HT-29 (cell line): ENCODE data around the gene ARNT2. TPM values are rescaled to one million over a fixed set of nuclear protein-coding genes. Genes with fewer than 3 reads are reported as not detected.
"Not testable (repeated sequence)": the region's sequence is repeated elsewhere in the genome, so short reads cannot be mapped to it uniquely, and the experiment has no call there.

Experiments
- DNase-seq: peaks from one replicate; pipeline ENCODE4 v3.0.0-alpha.2; 2015; ENCODE audit warnings: low spot score
- total RNA-seq: library from RNA; depleted of rRNA; stranded (reverse); fragments of >200 nt; shearing (Covaris generic); gene quantifications from 2 replicates; pipeline ENCODE4 v1.2.3, GENCODE V29; 2014

Gene ARNT2
- total RNA-seq, 1 experiment from 2014 or later, result not detected

DNA sequence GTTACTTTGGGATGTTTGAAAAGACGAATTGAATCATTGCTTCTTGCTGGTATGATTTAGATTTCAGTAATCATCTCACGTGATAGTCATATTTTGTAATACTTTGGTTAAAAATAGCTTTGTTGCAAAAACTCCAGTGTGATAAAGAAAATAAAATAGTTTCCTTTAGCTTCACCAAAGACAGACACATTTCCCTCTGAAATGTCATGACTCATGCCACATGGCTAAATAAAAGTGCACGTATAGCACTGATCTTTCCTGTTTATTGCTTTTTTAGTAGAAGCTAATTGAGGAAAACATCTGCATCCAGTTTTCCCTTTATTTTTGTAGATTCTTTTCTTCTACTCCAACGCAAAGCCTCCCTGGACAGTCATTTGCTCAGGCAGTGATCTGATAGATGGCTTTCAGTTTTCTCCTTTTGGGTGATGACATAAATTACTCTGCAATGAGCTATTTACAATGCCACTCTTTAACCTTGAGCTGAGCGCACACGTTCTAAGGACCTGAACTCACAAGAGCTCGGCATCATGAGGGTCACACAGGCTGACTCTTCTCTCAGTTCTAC, 84.9 kb downstream of the ARNT2 start:
- no peak for DNase-seq

DNA sequence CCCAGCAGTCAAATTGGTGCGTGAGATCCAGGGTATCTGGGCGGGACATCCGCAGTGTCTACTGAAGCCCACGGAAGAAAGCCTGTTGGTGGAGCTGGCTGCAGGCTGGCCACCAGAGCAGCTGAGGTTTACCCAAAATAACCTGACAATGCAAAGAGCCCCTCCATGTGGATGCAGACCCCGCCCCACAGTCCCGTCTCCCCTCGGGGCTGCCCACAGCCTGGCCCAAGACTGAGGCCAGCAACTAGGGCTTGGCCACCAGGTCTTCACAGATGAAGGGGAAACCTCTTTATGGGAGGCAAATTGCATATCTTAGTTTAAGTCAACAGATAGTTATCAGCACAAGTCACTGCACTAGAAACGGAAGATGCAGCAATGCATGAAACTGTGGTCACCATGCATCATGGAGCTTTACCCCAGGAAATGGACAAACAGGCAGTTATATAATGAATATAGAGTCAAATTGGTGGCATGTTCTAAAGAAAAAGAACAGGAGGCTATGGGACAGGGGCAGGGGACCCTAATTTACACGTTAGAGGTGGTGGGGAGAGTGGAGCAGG, 86.3 kb downstream of the ARNT2 start:
- no peak for DNase-seq

DNA sequence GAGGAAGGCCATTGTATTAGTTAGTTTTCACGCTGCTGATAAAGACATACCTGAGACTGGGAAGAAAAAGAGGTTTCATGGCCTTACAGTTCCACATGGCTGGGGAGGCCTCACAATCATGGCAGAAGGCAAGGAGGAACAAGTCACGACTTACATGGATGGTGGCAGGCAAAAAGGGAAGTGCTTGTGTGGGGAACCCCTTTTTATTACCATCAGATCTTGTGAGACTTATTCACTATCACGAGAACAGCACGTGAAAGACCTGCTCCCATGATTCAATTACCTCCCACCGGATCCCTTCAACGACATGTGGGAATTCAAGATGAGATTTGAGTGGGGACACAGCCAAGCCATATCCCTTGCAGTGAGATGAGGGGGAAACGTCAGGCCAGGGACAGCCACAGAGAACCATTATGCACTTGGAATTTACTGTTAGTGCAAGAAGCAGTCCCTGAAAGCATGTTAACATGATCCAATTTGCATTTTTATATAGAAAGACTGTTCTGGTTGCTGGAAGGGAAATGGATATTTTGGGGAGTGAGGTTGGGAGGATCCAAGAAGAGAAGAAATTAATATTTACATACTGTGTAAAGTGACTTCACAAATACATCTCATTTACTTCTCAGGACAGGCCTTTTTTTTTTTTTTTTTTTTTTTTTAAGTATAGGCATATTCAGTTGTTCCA, 87.1 kb downstream of the ARNT2 start:
- no peak for DNase-seq

DNA sequence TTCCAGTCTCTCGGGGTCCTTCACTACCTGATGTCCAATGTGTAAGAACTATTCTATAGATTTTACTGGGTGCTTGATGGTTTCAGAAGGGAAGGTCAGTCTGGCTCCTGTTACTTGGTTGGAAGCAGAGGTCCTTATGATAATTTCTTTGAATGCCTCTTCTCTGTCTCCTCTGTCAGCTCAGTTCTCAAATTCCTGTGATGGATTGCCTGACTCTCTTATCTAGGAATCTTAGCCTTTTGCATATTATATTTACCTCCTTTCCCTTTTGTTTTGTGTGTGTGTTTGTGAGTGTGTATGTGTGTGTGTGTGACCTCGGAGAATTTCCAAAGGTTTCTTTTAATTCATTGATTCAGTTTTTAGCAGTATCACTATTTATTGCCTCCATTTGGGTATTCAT, 88.2 kb downstream of the ARNT2 start:
- no peak for DNase-seq

DNA sequence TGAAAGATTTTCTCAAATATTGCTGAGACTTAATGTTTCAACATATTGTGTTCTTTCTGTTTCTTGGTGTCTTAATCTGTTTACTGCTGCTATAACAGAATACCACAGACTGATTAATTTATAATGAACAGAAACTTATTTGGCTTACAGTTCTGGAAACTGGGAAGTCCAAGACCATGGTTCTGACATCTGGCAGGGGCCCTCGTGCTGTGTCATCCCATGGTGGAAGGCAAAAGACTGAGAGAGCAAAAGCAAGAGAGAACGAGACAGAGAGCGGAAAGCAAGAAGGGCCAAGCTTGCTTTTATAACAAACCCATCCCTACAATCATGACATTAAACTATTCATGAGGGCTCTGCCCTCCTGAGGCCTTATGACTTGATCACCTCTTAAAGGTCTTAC, 88.7 kb downstream of the ARNT2 start:
- DNase-seq, result no peak

DNA sequence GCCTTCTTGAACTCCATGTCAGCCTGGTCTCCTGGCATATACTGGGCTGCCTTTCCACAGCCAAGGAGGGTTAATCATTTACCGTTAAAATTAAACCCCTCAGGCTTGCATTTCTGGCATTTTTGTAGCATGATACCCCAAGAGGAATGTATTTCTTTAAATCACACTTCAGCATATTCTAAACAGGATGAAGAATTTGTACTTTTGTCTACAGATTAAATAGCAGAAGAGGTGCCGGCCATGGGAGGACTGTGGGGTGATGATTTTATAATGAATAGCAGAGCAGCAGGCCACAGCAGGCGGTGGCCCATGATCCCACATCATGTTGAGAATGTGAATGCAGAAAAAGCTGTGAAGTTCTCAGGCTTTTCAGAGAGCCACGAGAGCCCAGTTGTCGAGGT, 90.2 kb downstream of the ARNT2 start:
- DNase-seq, result no peak

DNA sequence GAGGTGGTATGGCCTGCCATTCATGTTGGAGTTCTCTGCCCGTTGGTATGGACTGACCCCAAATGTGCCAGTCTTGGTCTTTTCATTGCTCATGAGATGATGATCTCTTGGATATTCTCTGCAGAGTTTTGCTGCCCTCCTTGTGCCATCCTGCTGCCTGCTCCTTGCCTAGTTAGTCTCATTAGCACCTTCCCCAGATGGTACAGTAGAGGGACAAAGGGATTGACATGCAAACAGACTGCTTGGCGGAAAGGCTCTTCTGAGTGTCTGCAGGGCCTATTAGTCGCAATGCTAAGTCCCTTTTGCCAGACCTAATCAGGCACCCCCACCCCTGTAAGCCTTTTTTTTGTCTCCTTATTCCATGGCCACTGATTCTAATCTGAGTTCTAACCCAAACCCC, 90.6 kb downstream of the ARNT2 start:
- DNase-seq, result no peak

DNA sequence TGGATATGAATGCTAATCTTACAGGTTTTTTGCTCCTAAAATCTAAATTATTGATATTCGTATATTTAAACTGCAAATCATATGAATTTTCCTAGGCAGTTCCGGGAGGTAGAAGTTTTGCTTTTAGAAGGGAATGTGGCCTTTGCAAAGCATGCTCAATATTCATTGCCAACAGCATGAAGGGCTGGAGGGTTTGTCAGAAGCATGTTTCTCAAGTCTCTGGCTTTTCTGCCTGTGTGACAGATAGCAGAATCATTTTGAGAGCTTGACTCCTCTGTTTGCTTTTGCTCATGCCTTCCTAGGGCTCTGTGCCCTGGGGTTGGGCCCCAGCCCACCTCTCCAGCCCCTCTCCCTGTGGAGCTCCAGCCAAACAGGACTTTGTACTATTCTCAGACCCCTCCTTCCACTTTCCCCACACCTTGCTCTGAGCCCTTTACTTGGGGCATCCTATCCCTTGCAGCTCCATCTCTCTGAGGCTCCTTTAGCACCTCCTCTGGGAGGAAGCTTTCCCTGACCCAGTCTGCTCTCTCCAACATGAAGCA, 91.3 kb downstream of the ARNT2 start:
- DNase-seq, result no peak

DNA sequence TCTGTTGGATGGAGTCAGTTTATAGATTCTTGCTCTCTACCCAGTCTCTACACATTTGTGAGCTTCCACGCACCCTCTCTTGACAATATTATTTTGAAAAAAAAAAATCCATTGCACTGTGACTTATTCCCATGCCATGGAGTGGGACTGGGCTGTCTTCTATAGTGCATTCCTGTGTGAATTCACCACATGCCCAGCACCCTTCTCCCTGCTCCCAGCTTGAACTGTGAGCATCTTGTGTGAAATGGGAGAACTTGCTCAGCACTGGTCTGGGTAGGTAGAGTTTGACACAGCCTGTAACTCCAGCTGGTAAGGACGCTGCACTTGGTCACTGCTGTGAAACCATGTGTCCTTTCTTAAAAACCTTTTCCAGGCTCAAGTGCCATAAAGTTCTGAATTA, 91.9 kb downstream of the ARNT2 start:
- DNase-seq, result no peak

DNA sequence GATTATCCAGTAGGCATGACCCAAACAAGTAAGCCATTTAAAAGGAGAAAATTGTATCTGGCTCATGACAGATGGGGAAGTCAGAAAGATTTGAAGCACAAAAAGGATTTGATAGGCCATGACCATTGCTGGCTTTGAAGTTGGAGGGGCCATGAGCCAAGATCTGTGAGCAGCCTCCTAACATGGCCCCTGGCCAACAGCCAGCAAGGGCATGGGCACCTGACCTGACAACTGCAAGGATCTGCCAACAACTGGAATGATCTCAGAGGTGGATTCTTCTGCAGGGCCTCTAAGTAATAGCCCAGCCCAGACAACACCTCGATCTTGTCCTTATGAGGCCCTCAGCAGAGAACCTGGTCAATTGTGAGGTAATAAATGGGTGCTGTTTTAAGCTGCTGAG, 93.0 kb downstream of the ARNT2 start:
- DNase-seq, result no peak

DNA sequence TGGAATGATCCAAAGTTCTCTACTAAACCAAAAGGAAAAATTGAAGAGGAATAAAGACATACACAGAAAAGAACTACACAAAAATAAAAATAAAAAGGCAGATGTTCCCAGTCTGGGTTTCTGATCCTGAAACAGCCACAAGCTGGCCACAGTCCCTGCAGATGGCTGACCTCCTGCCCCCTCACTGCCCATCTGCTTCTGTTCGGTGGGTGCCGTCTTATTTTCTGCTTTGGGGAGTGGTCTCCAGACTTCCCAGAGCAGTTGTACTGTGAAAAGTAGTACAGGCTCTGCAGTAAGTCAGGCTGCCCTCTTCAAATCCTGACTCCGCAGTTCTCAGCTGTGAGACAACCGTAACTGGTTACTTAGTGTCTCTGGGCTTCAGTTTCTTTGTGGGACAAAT, 94.5 kb downstream of the ARNT2 start:
- no peak for DNase-seq

DNA sequence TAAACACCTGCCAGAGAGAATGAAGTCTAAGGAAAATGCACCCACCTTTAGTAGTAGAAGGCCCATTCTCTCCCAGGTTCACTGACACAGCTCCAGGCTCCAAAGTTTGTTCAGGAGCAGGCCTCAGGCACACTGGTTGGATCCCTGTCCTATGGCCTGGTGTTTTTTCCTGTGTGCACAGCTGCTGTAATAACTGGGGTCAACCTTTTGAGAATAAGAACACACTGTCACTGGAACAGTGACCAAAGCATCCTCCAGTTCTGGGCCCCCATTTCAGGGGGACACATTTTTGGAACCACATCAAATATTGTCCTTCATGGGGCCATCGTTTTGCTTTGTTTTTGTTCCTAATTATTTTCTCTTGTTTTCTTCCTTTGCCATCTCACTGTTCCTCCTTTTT, 95.8 kb downstream of the ARNT2 start:
- no peak for DNase-seq

DNA sequence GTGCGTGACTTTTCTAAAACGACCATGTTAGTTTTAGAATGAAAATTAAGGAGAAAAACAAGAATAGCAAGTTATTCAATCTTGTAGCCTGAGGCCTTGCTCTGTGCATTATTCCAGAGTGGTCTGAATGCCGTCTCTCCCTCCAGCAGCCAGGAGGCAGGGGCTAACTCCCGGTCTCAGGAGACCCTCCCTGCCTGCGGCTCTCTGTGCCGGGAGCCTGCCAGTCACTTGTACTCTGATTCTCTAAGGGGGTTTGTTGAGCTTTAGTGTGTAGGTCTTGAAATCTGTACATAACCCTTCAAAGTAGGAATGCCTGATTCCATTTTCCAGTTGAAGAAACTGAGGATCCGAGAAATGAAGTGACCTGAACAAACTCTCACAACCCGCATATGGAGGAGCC, 97.3 kb downstream of the ARNT2 start:
- no peak for DNase-seq

DNA sequence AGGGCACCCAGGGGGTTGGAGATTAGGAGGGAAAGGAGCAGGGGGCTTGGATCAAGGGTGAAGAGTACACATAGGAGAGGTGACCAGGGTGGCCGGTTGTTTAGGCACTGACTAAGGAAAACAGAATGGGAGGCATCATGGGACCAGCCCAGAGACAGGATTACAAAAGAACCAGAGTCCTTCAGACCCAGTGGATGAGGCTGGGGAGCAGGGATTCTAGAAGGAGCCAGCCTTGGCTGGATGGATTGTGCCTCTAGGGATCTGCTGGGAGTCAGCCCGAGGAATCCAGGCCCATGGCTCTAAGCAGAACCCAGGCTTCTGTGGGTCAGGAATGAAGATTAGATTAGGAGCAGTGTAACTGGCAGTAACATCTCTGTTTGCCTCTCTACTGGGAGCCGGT, 98.6 kb downstream of the ARNT2 start:
- no peak for DNase-seq

DNA sequence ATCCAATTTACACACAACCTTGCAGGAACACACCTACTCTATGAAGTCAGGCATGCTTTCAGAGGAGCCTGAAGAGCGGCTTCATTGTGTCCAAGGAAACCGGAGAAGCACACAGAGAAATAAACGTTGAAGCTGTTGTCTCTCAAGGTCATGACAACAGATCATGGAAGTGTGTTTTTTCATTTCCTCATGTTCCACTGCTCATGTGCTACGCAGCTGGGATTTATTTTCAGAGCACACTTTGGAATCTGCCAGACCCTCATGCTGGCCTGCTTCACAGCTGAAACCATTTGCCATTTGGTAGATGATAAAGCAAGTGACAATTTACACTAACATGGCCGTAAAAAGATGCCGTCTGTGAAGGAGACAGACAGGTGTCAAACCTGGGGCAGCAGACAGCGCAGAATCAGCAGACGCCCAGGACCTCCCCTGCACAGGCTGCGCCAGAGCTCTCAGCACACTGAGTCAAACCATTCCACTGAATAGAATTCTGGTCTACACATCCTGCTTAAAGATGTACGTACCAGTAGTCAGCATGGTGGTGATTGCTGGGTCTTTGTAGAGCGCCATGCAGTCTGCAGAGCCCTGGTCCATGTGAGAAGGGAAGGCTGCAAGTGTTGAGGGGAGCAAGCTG, 99.3 kb downstream of the ARNT2 start:
- no peak for DNase-seq

DNA sequence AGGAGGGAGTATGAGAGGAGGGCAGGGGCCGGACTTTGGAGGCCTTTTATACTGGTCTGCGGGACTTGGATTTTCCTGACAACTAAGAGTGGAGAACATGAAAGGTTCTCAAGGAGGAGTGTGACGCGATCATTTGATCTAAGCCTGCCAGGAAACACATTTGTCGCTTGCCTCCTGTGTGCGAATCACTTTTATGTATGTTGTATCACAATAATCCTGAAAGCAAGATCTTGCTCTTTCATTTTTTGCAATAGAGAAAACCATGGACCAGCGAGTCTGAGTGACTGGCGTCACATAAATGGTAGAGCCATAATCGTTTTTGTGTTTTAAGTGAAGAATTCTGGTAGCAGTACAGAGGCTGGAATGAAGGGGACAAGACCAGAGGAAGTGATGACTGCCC, 100.7 kb downstream of the ARNT2 start:
- no peak for DNase-seq

DNA sequence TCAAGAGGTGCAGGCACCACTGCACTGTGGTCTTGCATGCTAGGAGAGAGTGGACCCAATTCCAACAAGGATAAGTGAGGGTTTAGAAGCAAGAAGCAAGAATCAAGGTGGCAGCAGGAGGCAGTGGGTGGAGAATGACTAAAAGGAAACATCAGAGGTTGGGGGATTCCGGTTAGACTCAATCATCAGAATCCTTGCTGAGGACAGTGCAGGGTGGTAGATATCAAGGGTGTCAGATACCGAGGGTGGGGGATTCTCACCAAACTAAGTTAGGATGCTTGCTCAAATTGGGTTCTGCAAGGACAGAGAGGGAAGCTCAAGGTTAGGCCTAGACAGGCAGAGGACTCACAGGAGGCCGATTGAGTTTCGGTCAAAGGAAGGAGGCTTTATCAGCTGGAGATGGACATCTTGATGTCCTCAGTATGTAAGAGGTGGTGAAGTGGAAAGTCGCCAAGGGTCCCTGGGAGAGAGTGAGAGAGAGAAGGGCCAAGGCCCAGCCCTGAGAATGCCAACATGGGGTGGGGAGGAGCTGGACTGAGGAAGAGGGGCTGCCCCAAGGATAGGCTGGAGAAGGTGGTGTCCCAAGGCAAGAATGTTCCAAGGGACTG, 102.2 kb downstream of the ARNT2 start:
- no peak for DNase-seq

DNA sequence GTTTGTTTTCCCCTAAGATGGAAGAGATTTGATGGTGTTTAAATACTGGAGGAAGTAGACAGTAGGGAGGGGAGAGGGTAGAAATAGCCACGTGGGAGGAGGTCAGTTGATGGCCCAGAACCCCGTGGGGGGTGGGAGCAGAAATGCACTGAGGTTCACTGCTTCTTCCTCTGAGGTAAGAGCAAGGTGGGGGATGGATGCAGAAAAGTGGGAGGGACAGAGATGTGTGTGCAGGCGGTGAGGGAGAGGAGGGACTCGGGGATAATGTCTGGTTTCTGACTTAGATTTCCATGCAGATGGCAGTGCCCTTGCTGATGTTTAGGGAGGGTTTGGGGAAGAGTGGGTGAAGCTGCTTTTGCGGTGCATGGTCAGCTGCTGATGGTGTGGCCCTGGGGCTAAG, 102.9 kb downstream of the ARNT2 start:
- DNase-seq, result no peak

DNA sequence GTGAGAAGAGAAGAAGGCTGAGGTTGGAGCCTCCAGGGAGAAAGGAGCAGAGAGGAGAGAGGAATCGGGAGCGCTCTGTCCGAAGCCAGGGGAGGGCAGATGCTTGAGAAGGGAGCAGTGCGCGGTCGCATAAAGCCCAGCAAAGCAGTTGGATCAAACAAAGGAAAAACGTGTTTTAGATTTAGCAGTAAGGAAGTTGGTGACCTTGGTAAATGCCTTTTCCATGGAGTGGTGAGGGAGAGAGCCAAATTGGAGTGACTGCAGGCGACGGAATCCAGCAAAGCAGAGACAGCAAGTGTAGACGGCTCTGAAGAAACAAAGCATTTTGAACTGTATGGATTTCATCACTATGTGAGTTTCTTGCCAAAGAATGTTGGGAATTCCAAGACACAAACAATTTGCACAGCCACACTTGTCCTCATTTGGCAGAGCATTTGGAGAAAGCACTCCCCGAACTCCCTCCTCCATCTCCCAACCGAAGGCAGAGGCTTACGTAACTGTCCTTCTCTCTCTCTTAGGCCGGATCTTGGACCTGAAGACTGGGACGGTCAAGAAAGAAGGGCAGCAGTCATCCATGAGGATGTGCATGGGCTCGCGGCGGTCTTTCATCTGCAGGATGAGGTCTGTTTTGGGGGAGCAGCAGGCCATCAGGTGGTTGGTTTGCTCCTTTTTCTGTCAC, 103.6 kb downstream of the ARNT2 start:
- no peak for DNase-seq

DNA sequence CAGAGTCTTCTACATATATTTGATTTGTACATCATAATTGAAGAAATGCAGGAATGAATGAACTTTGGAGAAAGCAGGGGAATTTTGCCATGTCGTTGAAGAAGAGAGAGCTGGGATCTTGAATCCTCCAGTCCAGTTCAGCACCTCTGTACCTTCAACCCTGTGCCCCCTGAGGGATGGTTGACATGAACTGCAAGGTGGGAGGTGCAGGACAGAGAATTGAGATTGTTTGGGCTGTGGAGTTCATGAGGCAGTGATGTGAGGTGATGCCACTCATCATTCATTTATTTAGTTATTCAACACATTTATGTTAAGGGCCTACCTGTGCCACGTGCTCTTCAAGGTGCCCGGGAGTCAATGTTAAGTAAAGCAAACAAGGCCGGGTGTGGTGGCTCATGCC, 104.6 kb downstream of the ARNT2 start:
- DNase-seq, result no peak

DNA sequence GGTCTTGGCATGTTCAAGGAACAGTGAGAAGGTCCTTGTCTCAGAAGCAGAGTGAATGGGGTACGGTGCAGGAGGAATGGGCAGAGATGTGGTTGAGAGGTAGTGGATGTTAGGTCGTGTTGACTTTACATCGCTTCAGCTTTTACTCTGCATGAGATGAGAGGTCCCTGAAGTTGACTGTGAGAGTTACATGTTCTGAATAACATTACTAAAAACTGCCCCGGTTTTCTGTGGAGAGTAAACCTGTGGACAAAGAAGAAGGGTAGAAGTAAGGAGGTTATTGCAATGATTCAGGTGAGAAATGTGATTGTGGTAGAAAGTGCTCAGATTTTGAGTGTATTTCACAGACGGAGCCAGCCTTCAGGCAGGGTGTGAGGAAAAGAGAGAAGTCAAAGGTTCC, 105.6 kb downstream of the ARNT2 start:
- DNase-seq, result no peak

DNA sequence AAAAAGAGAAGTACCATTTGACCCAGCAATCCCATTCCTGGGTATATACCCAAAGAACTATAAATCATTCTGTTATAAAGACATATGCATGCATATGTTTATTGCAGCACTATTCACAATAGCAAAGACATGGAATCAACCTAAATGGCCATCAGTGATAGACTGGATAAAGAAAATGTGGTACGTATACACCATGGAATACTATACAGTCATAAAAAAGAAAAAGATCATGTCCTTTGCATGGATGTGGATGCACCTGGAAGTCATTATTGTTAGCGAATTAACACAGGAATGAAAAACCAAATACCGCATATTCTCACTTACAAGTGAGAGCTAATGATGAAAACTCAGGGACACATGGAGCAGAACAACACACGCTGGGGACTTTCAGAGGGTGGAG, 106.8 kb downstream of the ARNT2 start:
- DNase-seq, result not testable (repeated sequence)
